HepG2 (cell line): Measurements from ENCODE around the gene MAN2B2. TPM values are rescaled to one million over a fixed set of nuclear protein-coding genes. Genes with fewer than 3 reads are reported as not detected.

Experiments
- BATF2 ChIP-seq: sonication (generic); formaldehyde crosslinking; IDR thresholded peaks from 2 replicates; pipeline ENCODE4 v1.8.0; 2022; ENCODE audit warnings: mild to moderate bottlenecking, missing genetic modification reagents, moderate library complexity
- CEBPB ChIP-seq: IDR thresholded peaks from 2 replicates; pipeline ENCODE4 v1.6.1; 2011; ENCODE audit warnings: low read depth, low read length, improper control_type of control experiment, borderline replicate concordance
- CENPBD1 ChIP-seq: sonication (generic); formaldehyde crosslinking; IDR thresholded peaks from 2 replicates; pipeline ENCODE4 v1.8.0; 2022; ENCODE audit warnings: missing genetic modification reagents, low read depth, mild to moderate bottlenecking, borderline replicate concordance
- GRHL1 ChIP-seq: sonication (generic); formaldehyde crosslinking; conservative IDR thresholded peaks from 2 replicates; pipeline ENCODE4 v1.8.0; 2022; ENCODE audit warnings: missing genetic modification reagents
- MAX ChIP-seq: IDR thresholded peaks from 2 replicates; pipeline ENCODE4 v1.6.1; 2012; ENCODE audit warnings: inconsistent platforms
- MZF1 ChIP-seq: sonication (generic); formaldehyde crosslinking; IDR thresholded peaks from 2 replicates; pipeline ENCODE4 v1.8.1; 2023; ENCODE audit warnings: mild to moderate bottlenecking, missing genetic modification reagents, borderline replicate concordance
- NR0B2 ChIP-seq: sonication (generic); formaldehyde crosslinking; IDR thresholded peaks from 2 replicates; pipeline ENCODE4 v1.4.0; 2020; ENCODE audit warnings: mild to moderate bottlenecking, missing genetic modification reagents
- POLR2AphosphoS2 ChIP-seq: IDR thresholded peaks from 2 replicates; pipeline ENCODE4 v1.6.1; 2011; ENCODE audit warnings: low read depth, low read length, improper control_type of control experiment
- RNF219 ChIP-seq: sonication (generic); formaldehyde crosslinking; IDR thresholded peaks from 2 replicates; pipeline ENCODE4 v1.5.0; 2020; ENCODE audit warnings: mild to moderate bottlenecking, missing genetic modification reagents
- SETDB1 ChIP-seq: sonication (generic); formaldehyde crosslinking; IDR thresholded peaks from 2 replicates; pipeline ENCODE4 v1.5.1; 2020; ENCODE audit warnings: missing genetic modification reagents, mild to moderate bottlenecking, borderline replicate concordance
- SMAD9 ChIP-seq: sonication (generic); formaldehyde crosslinking; IDR thresholded peaks from 2 replicates; pipeline ENCODE4 v1.5.1; 2020; ENCODE audit warnings: mild to moderate bottlenecking, missing genetic modification reagents
- SNAI1 ChIP-seq: sonication (generic); formaldehyde crosslinking; IDR thresholded peaks from 2 replicates; pipeline ENCODE4 v1.5.0; 2020; ENCODE audit warnings: mild to moderate bottlenecking, missing genetic modification reagents, borderline replicate concordance
- SPEN ChIP-seq: sonication (generic); formaldehyde crosslinking; IDR thresholded peaks from 2 replicates; pipeline ENCODE4 v1.5.1; 2020; ENCODE audit warnings: low read depth, mild to moderate bottlenecking, missing genetic modification reagents
- SYNCRIP ChIP-seq: fragments of 200-400 bp; formaldehyde crosslinking; IDR thresholded peaks from 2 replicates; pipeline ENCODE4 v1.6.1; 2018; ENCODE audit warnings: mild to moderate bottlenecking, low read depth, low read length; ENCODE audit not compliant: insufficient read depth
- TBX2 ChIP-seq: sonication (generic); formaldehyde crosslinking; IDR thresholded peaks from 2 replicates; pipeline ENCODE4 v1.5.0; 2020; ENCODE audit warnings: missing genetic modification reagents, mild to moderate bottlenecking, borderline replicate concordance
- YEATS2 ChIP-seq: sonication (generic); formaldehyde crosslinking; IDR thresholded peaks from 2 replicates; pipeline ENCODE4 v1.4.0; 2020; ENCODE audit warnings: missing genetic modification reagents, borderline replicate concordance
- YY1 ChIP-seq: IDR thresholded peaks from 2 replicates; pipeline ENCODE4 v1.6.1; 2011; ENCODE audit warnings: low read length, low read depth, moderate library complexity, mild to moderate bottlenecking; ENCODE audit not compliant: insufficient read depth, insufficient replicate concordance
- ZMYM2 ChIP-seq: sonication (generic); formaldehyde crosslinking; IDR thresholded peaks from 2 replicates; pipeline ENCODE4 v1.8.0; 2022; ENCODE audit warnings: mild to moderate bottlenecking, missing genetic modification reagents
- ZNF260 ChIP-seq: sonication (generic); formaldehyde crosslinking; IDR thresholded peaks from 2 replicates; pipeline ENCODE4 v1.4.0; 2020; ENCODE audit warnings: missing genetic modification reagents, low read depth, mild to moderate bottlenecking, borderline replicate concordance
- ZNF263 ChIP-seq: sonication (generic); formaldehyde crosslinking; IDR thresholded peaks from 2 replicates; pipeline ENCODE4 v1.4.0; 2020; ENCODE audit warnings: missing genetic modification reagents
- ZNF367 ChIP-seq: sonication (generic); formaldehyde crosslinking; IDR thresholded peaks from 2 replicates; pipeline ENCODE4 v1.4.0; 2020; ENCODE audit warnings: missing genetic modification reagents, borderline replicate concordance
- ZNF383 ChIP-seq: sonication (generic); formaldehyde crosslinking; IDR thresholded peaks from 2 replicates; pipeline ENCODE4 v1.4.0; 2020; ENCODE audit warnings: missing genetic modification reagents, mild to moderate bottlenecking, borderline replicate concordance
- ZNF749 ChIP-seq: sonication (generic); formaldehyde crosslinking; IDR thresholded peaks from 2 replicates; pipeline ENCODE4 v1.8.0; 2022; ENCODE audit warnings: mild to moderate bottlenecking, missing genetic modification reagents, moderate library complexity, borderline replicate concordance
- ZNF761 ChIP-seq: sonication (generic); formaldehyde crosslinking; conservative IDR thresholded peaks from 2 replicates; pipeline ENCODE4 v1.4.0; 2020; ENCODE audit warnings: mild to moderate bottlenecking, missing genetic modification reagents
- polyA plus RNA-seq, 8 experiments: library from polyadenylated mRNA; depleted of rRNA in 3 of 8; stranded (reverse) in 7 of 8; unstranded in 1 of 8; fragments of >200 nt; fragmentation: Illumina TruSeq in 4 of 8; extraction: Trizol in 4 of 8; gene quantifications; 2 replicates each; pipeline versions ENCODE4 v1.2.1 to v1.2.3, GENCODE V29; 2011 to 2016; ENCODE audit warnings: low read depth in 4 of 8, missing spikeins in 1 of 8, mixed read lengths in 1 of 8; ENCODE audit not compliant: insufficient read depth in 1 of 8
- total RNA-seq, 5 experiments: library from RNA; depleted of rRNA; stranded (reverse); fragments of >200 nt; fragmentation: Illumina TruSeq; extraction: Trizol; gene quantifications; 2 replicates each; pipeline ENCODE4 v1.2.3, GENCODE V29; 2016; ENCODE audit warnings: low read depth in 1 of 5

MAN2B2 gene
- total and polyA plus RNA-seq, 2 of the 13 experiments (the other 11 are each of a cell fraction or from before 2014, with no cell fraction given), result 4.8 to 5.4 TPM

- TF ChIP-seq ZNF260 (CRISPR knock-in tag) (no peak), SYNCRIP (no peak), CENPBD1 (CRISPR knock-in tag) (no peak), SETDB1 (CRISPR knock-in tag) (no peak), ZNF263 (no peak), MZF1 (CRISPR knock-in tag) (no peak), SMAD9 (CRISPR knock-in tag) (no peak), POLR2AphosphoS2 (no peak), YY1 (no peak), ZMYM2 (CRISPR knock-in tag) (peak; percentile 82), NR0B2 (CRISPR knock-in tag) (no peak), ZNF749 (CRISPR knock-in tag) (no peak), MAX (peak; percentile 43), SPEN (CRISPR knock-in tag) (peak; percentile 46; the same call in 1 of the 2 replicates), RNF219 (CRISPR knock-in tag) (no peak), BATF2 (CRISPR knock-in tag) (no peak), SNAI1 (CRISPR knock-in tag) (no peak), YEATS2 (CRISPR knock-in tag) (no peak), ZNF761 (CRISPR knock-in tag) (no peak), ZNF383 (no peak), TBX2 (CRISPR knock-in tag) (peak; percentile 50; the same call in 1 of the 2 replicates), ZNF367 (no peak), GRHL1 (no peak), CEBPB (peak; percentile 86)
Observed at GRCh38 chr4:6539009-6539764, 35.8 kb upstream of the MAN2B2 start (continued).
